GM21390 (cell line): Measurements from ENCODE around the gene IFNA2.
"Not testable (repeated sequence)": the region's sequence is repeated elsewhere in the genome, so short reads cannot be mapped to it uniquely, and the experiment has no call there.

ENCODE experiments used
- ATAC-seq: cut with Tn5 transposase; IDR thresholded peaks from one replicate; pipeline ENCODE4 v1.9.1; 2021; ENCODE audit not compliant: unreplicated experiment

The IFNA2 gene

DNA sequence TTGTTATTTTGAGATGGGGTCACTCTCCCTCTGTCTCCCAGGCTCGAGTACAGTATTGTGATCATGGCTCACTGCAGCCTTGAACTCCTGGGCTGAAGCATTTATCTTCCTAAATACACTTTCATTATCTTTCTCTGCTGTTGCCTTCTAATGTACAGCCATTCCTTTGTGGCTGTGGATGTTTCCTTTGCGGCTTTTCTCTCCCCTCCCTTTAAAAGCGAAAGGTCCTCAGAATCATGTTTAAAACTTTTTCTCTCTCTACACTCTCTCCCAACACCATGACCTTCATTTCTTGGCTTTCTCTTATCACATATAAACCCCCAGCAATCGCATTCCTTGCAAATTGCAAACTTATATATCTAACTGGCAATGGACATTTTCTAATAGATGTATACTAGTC is 1.6 kb downstream of the IFNA2 start:
- no peak for ATAC-seq

DNA sequence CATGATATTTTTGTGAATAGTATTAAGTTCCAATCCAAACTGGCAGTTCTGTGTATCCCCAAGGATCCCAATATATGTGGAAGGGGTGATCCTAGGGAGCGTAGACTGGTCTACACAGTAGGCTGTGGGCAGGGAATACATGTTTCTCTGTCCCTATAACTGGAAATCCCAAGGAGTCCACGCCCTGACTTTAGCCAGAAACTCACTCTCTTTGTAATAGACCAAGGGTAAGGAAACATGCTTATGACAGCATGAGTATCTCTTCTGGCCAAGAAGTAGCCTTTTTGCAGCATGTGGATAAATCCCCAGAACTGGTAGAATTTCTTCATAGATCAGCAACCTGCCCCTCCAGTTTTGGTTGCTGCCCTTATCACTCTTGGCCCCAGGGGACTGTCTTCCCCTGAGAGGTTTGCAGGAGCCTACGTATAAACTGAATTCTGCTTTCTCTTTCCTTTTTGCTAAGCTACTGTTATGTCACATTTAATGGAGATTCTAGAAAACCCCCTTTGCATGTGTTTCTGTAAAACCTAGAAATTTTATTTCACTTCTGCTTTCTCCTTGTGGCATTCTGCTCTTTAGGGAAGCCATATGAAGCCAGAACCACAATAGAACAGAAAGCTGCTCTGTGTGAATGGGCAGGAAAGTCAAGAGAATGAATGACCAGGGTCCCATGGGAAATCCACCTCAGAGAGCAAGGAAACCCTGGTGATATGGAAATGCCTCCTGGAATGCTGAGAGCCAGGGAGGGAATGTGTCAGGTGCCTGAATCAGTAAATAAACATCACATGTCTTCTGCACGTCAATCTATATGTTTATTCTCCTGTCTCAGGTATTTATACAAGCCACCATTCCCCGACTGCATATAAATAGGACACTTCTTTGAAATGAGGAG is 3.5 kb downstream of the IFNA2 start:
- ATAC-seq = peak; percentile 99

DNA sequence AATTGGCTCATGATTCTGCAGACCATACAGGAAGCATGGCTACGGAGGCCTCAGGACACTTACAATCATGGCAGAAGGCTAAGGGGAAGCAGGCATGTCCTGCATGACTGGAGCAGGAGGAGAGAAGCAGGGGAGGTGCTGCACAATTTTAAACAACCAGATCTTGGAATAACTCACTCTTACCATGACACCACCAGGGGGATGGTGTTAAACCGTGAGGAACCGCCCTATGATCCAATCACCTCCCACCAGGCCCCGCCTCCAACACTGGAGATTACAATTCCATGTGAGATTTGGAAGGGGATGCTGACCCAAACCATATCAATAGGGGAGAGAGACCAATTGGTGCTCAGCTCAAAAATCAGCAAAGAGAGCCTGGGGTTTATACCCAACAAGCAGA is 13.7 kb downstream of the IFNA2 start:
- not testable (repeated sequence) for ATAC-seq

DNA sequence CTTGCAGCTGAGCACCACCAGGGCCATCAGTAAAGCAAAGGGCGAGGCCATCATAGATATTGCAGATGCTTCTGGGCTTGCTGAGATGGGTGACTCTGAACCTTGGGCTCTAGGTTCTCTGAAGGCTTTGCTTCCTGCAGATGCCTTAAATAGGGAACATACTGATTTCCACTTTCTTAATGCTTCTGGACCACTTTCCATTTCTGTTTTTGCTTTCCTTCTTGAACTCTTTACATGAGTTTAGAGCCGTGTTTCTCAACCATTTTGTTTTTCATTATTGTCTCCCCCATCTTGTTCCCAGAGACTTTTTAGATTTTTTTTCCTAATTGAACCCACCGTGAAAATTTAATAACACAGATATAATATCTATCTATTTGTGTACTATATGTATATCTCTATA is 17.2 kb downstream of the IFNA2 start, which contains the start of gene IFNA13:
Gene IFNA13 (minus strand): TSS at position 101 of the 400 bp plus-strand sequence. CDS start 47 bp downstream, at position 54.
- no peak for ATAC-seq

DNA sequence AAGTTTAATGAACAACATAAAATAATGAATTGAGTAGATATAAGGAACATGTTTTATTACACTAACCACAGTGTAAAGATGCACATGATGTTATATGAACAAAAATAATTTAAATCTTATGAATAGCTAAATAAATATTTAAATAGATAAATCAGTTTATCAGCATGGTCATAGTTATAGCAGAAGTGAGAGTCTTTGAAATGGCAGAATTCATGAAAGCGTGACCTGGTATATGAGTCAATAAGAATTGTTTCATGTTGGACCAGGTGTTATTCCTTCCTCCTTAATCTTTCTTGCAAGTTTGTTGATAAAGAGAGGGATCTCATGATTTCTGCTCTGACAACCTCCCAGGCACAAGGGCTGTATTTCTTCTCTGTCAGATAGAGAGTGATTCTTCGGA is 18.0 kb downstream of the IFNA2 start:
- peak; percentile 88 for ATAC-seq

DNA sequence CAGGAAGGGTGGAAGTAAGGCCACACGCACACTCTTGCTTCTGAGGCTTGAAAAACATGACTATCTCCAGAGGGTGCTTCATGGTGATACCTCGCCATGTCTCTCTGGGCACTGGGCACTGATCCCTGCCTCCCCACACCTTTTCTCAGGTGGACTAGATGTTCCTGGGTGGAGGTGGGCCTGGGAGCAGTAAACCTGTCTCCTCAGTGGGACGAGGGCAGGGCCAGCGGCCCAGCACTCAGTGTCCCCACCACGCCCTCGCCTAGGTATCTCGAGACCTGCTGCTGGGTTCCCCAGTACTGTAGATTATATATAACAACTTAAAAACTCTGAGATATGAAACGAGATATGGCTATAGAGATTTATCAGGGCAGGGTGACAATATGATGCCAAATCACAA is 22.9 kb downstream of the IFNA2 start:
- ATAC-seq = no peak

DNA sequence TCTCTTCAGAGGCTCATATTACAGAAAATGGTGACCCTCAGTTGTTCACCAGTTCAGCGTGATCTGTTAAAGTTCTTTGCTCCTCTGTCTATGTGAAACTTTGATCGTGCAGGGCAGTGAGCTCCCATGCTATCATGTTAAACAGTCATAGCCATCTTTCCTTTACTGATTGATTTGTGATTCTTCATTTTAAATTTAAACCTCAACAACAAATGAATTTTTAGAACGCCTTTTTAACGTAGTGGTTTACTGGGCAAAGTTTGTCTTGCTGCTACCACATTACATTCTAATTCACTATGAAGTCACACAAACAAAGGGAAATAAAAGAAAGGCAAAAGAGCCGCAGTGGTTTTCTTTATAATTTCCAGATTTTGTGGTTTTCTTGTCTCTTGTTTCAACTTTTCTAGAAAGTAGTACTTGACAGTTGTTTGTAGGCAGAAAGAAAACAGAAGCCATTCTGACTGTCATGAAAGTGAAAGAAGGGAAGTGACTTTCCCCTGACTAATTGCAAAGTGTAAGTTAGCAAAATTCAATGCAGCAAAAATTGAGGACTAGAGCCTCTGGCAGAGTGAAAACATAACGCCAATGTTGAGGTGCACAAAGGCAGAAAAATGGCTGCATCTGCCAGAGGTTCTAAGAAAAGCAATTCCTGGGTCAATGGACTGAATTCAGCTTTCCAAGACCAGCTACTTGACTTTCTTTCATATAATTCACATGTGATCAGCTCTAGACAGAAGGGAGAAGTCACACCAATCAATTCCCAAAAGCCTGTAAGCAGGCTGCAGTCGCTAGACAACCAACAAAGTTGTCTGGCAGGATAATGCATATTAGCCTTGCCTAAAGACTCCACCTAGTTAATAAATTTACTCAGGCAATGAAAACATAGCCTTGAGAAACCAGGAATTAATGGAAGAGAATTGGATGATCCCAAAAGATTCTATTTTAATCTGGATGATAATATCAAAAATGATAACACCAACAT is 27.4 kb downstream of the IFNA2 start:
- ATAC-seq = peak; percentile 89

DNA sequence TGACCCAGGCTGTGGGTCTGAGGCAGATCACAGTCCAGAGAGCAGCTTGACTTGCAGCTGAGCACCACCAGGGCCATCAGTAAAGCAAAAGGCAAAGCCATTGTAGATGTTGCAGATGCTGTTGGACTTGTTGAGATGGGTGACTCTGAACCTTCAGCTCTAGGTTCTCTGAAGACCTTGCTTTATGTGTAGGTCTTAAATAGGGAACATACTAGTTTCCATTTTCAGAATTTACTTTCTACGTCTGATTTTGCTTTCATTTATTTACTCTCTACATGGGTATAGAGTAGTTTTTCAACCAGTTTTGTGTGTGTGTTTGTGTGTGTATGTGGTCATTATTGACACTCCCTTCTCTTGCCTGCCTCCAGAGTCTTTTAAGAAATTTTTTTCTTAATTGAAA is 34.4 kb downstream of the IFNA2 start, which contains the start of gene IFNA6:
Gene IFNA6 (minus strand): TSS at position 101 of the 400 bp plus-strand sequence. CDS start 0 bp downstream, at position 101.
- ATAC-seq = no peak

DNA sequence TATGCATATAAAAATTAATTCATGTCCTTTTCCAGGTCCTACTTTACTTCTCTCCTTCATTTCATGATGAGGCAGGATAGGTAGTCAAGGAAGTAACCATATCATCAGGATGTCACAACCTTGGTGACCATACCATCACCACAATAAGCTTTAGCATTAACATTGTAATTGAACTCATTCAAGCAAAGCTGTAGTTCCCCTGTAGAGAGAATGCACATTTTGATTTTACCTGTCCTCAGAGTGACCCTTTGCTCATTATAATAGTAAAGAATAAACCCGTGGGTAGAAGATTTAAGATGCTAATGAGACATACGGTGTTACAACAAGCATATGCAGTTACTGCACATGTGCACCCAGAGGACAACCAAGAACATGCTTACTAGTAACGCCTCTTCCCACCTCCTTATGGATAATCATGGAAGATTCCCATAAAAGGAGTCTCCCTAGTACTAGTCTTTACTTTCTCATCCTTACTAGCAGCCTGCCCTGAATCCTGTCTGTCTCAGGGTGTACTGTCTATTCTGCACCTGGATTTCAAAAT is 36.7 kb downstream of the IFNA2 start:
- ATAC-seq = no peak

DNA sequence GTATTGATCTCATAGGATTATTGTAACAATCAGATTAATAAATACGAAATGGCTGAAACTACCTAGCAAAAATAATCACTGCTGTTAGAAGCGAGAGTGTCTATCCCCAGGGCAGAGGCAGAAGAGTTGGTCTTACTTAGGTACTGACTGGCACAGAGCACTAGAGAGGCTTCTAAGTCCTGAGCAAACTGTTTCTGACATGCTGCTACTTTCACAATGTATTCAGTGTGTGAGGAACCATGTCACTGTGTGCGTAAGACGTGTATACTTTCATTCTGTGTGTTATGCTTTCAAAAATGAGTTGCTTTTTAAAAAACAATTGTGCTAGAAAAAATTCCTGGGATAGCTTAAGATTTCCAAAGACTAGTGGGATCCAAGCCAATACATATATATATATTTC is 44.5 kb downstream of the IFNA2 start:
- ATAC-seq = no peak

DNA sequence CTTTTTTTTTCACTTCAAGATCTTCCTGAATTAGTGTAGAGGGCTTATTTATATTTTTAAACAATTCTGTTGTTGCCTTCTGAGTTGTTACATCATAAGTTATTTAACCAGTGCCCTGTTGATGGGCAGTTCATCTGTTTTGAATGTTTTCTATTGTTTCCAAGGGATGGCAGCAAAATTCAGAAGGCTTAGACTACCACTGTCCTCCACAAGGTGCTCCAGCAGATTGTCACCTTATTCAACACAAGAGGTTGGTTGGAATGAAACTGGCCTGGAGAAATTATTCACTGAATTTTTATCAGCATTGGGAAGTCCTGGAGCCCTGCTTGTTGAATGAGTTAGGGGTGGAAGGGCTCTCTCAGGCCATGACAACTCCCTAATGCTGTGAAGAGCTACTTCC is 48.7 kb downstream of the IFNA2 start:
- ATAC-seq = no peak

DNA sequence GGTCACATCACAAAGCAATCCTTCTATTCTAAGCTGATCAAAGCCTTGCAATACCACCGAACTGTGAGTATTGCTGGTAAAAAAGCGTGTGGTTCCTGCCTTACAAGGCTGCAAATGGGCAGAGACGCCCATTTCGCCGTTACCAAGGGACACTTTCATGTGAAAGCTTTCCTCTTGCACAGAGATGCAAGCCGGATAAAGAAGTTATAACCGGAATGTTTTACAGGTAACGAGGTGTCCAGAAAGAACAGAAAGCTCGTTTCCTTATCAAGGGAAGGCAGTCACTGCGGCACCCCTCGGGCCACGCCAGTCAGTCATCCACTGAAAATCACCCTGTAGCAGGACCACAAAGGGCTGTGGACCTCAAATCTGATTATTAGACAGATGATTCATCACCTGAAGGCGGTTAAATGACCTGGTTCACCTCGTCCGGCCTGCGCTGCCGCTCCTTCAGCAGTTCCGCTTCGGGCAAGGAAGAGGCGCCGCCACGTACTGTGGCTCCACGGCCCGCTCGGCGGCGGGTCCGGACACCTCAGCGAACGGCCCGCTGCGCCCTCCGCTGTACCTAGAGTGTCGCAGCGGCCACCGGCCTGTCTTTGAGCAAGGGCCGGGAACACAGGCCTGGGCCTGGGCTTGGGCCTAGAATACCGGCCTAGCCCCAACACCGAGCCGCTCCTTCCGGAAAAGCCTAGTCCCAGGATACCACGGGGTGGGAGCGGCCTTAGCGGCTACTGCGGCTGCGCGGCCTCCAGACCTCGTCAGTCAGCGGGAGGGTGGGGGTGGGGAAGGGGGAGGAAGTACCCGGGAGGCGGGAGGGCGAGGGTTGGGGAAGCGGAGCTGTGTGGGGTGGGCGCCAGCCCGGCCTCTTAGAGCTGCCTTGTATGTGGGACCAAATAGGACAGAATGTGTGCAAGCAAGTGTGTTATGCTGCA is 50.2 kb downstream of the IFNA2 start, which contains the start of gene KLHL9:
Gene KLHL9 (minus strand): TSS at position 704 of the 932 bp plus-strand sequence. CDS start 545 bp downstream, at position 159.
- peak; percentile 87 for ATAC-seq
